H9 (cell line): Measurements from ENCODE around the gene ARFIP1. TPM values are rescaled to one million over a fixed set of nuclear protein-coding genes. Genes with fewer than 3 reads are reported as not detected.

Source experiments
- DNase-seq: peaks from one replicate; pipeline ENCODE4 v3.0.0-alpha.2; 2017
- H2AFZ ChIP-seq: one replicate; pipeline ENCODE4 v1.6.1; 2013; ENCODE audit warnings: mild to moderate bottlenecking, low read length, control low read depth, moderate library complexity
- H2AK5ac ChIP-seq: 2 replicates; pipeline ENCODE4 v1.6.1; 2013; ENCODE audit warnings: low read length, control low read depth, mixed read lengths; ENCODE audit not compliant: insufficient read length
- H2BK120ac ChIP-seq: one replicate; pipeline ENCODE4 v1.6.1; 2013; ENCODE audit warnings: low read depth, mild to moderate bottlenecking, low read length, control low read depth, inconsistent platforms; ENCODE audit not compliant: poor library complexity, severe bottlenecking
- H2BK12ac ChIP-seq: 2 replicates; pipeline ENCODE4 v1.6.1; 2013; ENCODE audit warnings: low read length, control low read depth, mixed read lengths, low read depth; ENCODE audit not compliant: insufficient read length
- H2BK15ac ChIP-seq: 2 replicates; pipeline ENCODE4 v1.6.1; 2013; ENCODE audit warnings: low read depth, low read length, control low read depth
- H2BK20ac ChIP-seq: one replicate; pipeline ENCODE4 v1.6.1; 2013; ENCODE audit warnings: low read depth, mild to moderate bottlenecking, low read length, control low read depth, inconsistent platforms; ENCODE audit not compliant: poor library complexity, severe bottlenecking
- H2BK5ac ChIP-seq: 2 replicates; pipeline ENCODE4 v1.6.1; 2013; ENCODE audit warnings: low read length, control low read depth, mixed read lengths; ENCODE audit not compliant: insufficient read length
- H3K14ac ChIP-seq: 2 replicates; pipeline ENCODE4 v1.6.1; 2013; ENCODE audit warnings: low read length, control low read depth; ENCODE audit not compliant: insufficient read depth
- H3K18ac ChIP-seq: 2 replicates; pipeline ENCODE4 v1.6.1; 2013; ENCODE audit warnings: low read depth, mild to moderate bottlenecking, mixed read lengths, low read length, control low read depth; ENCODE audit not compliant: insufficient read length
- H3K23ac ChIP-seq: 2 replicates; pipeline ENCODE4 v1.6.1; 2013; ENCODE audit warnings: low read length, control low read depth, mixed read lengths, low read depth; ENCODE audit not compliant: insufficient read length
- H3K23me2 ChIP-seq: 2 replicates; pipeline ENCODE4 v1.6.1; 2013; ENCODE audit warnings: low read depth, mild to moderate bottlenecking, mixed read lengths, low read length, control low read depth; ENCODE audit not compliant: insufficient read length, poor library complexity, severe bottlenecking
- H3K27ac ChIP-seq: 2 replicates; pipeline ENCODE4 v1.5.1; 2013; ENCODE audit warnings: low read length, control low read depth, mixed read lengths, low read depth; ENCODE audit not compliant: insufficient read length
- H3K27me3 ChIP-seq: 2 replicates; pipeline ENCODE4 v1.6.1; 2013; ENCODE audit warnings: low read length, control low read depth, inconsistent platforms; ENCODE audit not compliant: insufficient read depth
- H3K4ac ChIP-seq: 2 replicates; pipeline ENCODE4 v1.6.1; 2013; ENCODE audit warnings: low read depth, mild to moderate bottlenecking, control low read depth, inconsistent platforms, low read length, moderate library complexity
- H3K4me1 ChIP-seq: 2 replicates; pipeline ENCODE4 v1.6.1; 2013; ENCODE audit warnings: low read length, control low read depth, inconsistent platforms; ENCODE audit not compliant: insufficient read depth
- H3K4me2 ChIP-seq: 2 replicates; pipeline ENCODE4 v1.6.1; 2013; ENCODE audit warnings: low read length, control low read depth, mixed read lengths; ENCODE audit not compliant: insufficient read length, insufficient read depth
- H3K56ac ChIP-seq: 2 replicates; pipeline ENCODE4 v1.6.1; 2013; ENCODE audit warnings: low read depth, mild to moderate bottlenecking, mixed read lengths, low read length, control low read depth; ENCODE audit not compliant: insufficient read length
- H3K79me1 ChIP-seq: 2 replicates; pipeline ENCODE4 v1.6.1; 2013; ENCODE audit warnings: low read depth, mild to moderate bottlenecking, moderate library complexity, low read length, control low read depth, inconsistent platforms; ENCODE audit not compliant: insufficient read depth, poor library complexity, severe bottlenecking
- H3K79me2 ChIP-seq: 2 replicates; pipeline ENCODE4 v1.6.1; 2013; ENCODE audit warnings: low read length, control low read depth, inconsistent platforms; ENCODE audit not compliant: insufficient read depth
- H3K9ac ChIP-seq: 2 replicates; pipeline ENCODE4 v1.6.1; 2013; ENCODE audit warnings: low read length, control low read depth, mixed read lengths; ENCODE audit not compliant: insufficient read length; ENCODE audit errors: extremely low read depth
- H3K9me3 ChIP-seq: one replicate; pipeline ENCODE4 v1.6.1; 2013; ENCODE audit warnings: low read depth, low read length, inconsistent platforms; ENCODE audit not compliant: control insufficient read depth
- H3T11ph ChIP-seq: one replicate; pipeline ENCODE4 v1.6.1; 2013; ENCODE audit warnings: mild to moderate bottlenecking, low read length, control low read depth, inconsistent platforms
- H4K20me1 ChIP-seq: one replicate; pipeline ENCODE4 v1.6.1; 2013; ENCODE audit not compliant: control insufficient read depth, insufficient read length, insufficient read depth
- H4K5ac ChIP-seq: 2 replicates; pipeline ENCODE4 v1.6.1; 2013; ENCODE audit warnings: low read depth, mild to moderate bottlenecking, mixed read lengths, low read length, control low read depth; ENCODE audit not compliant: insufficient read length
- H4K8ac ChIP-seq: replicated peaks from 2 replicates; pipeline ENCODE4 v1.6.1; 2013; ENCODE audit warnings: low read length, control low read depth, mixed read lengths, low read depth; ENCODE audit not compliant: insufficient read length
- H4K91ac ChIP-seq: 2 replicates; pipeline ENCODE4 v1.6.1; 2013; ENCODE audit warnings: low read depth, mild to moderate bottlenecking, moderate library complexity, mixed read lengths, low read length, control low read depth; ENCODE audit not compliant: insufficient read length
- H3K27ac Mint-ChIP-seq, 3 experiments: 2 replicates in 2 of 3; 3 replicates in 1 of 3; pipeline ENCODE4 v1.8.0; 2020 to 2021; ENCODE audit warnings: mixed read lengths in 3 of 3, mild to moderate bottlenecking in 1 of 3, moderate library complexity in 1 of 3
- H3K27me3 Mint-ChIP-seq: 2 replicates; pipeline ENCODE4 v1.8.0; 2021; ENCODE audit warnings: low read depth, mild to moderate bottlenecking, moderate library complexity, mixed read lengths
- H3K36me3 Mint-ChIP-seq, 3 experiments: 2 replicates in 2 of 3; 3 replicates in 1 of 3; pipeline ENCODE4 v1.8.0; 2020 to 2021; ENCODE audit warnings: low read depth in 3 of 3, mixed read lengths in 3 of 3; ENCODE audit not compliant: insufficient read depth in 1 of 3
- H3K4me1 Mint-ChIP-seq, 2 experiments: 2 replicates each; pipeline ENCODE4 v1.8.0; 2020; ENCODE audit warnings: mixed read lengths in 2 of 2
- H3K4me3 Mint-ChIP-seq, 2 experiments: 2 replicates in 1 of 2; 3 replicates in 1 of 2; pipeline ENCODE4 v1.8.0; 2020 to 2021; ENCODE audit warnings: mild to moderate bottlenecking in 2 of 2, mixed read lengths in 2 of 2, moderate library complexity in 1 of 2
- H3K9me3 Mint-ChIP-seq, 2 experiments: 2 replicates in 1 of 2; 3 replicates in 1 of 2; pipeline ENCODE4 v1.8.0; 2020; ENCODE audit warnings: mild to moderate bottlenecking in 2 of 2, mixed read lengths in 2 of 2, moderate library complexity in 1 of 2
- WGBS: extraction: QIAGEN DNeasy Blood & Tissue Kit; methylation state at CpG from one replicate; pipeline ENCODE4 v1.1.7; 2013; ENCODE audit warnings: missing lambda C conversion rate, low lambda C conversion rate, mixed read lengths; ENCODE audit not compliant: insufficient read length; ENCODE audit errors: extremely low coverage; 5-methylcytosine and 5-hydroxymethylcytosine counted together
- total RNA-seq: library from RNA; stranded (reverse); gene quantifications from 2 replicates; pipeline ENCODE4 v1.2.1, GENCODE V29; 2021
- TF ChIP-seq, protein P1 (sequence below): fragments of 200-600 bp; sonication (generic); conservative IDR thresholded peaks from 3 replicates; pipeline ENCODE4 v1.8.0; 2021; ENCODE audit warnings: antibody characterized with exemption, mild to moderate bottlenecking

Gene ARFIP1
- total RNA-seq, 1 experiment from 2014 or later, result 30.8 TPM

DNA sequence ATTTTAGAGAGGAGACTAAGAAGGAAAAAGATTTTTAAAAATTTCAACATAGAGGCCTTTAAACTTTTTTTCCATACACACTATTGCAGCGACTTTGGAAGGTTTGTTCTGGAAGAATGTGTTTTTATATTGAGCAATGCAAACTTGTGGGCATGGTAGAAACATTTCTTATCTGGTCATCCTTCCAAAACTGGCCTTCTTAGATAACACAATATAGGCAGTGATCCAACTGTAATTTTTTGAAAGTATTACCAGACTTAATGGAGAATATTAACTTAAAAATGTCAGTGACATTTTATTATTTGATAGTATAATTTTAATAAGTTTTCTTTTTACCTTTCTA is 182.0 kb downstream of the ARFIP1 start:
- no peak overlapping the region for H3K18ac ChIP-seq
- H3K9me3 Mint-ChIP-seq, result no peaks in the 10 kb centered on the region
- H2BK120ac ChIP-seq, result no peak overlapping the region
- no peak overlapping the region for H2BK5ac ChIP-seq
- H2AFZ ChIP-seq, result no peak overlapping the region
- no peaks in the 10 kb centered on the region; the same call in 1 of the 2 replicates for H3K4me1 ChIP-seq
- H3K27me3 ChIP-seq, result no peaks in the 10 kb centered on the region
- no peak overlapping the region for H3K56ac ChIP-seq
- H2AK5ac ChIP-seq, result no peak overlapping the region
- H3K4me3 Mint-ChIP-seq, result no peak overlapping the region
- no peak overlapping the region for H4K5ac ChIP-seq
- no peaks in the 10 kb centered on the region for H3K23me2 ChIP-seq
- H4K8ac ChIP-seq, result no peak overlapping the region
- H2BK15ac ChIP-seq, result no peak overlapping the region
- H3K27ac ChIP-seq, result no peak overlapping the region
- H3K14ac ChIP-seq, result no peak overlapping the region
- no peak for DNase-seq
- H4K20me1 ChIP-seq, result no peaks in the 10 kb centered on the region
- H3K27me3 Mint-ChIP-seq, result no peaks in the 10 kb centered on the region
- peaks cover 13 to 17% of the 10 kb centered on the region in 2 experiments for H3K4me1 Mint-ChIP-seq
- WGBS, result no CpG with 5 or more reads among the region's 1 CpG
- peaks cover 22 to 65% (median 28%) of the 10 kb centered on the region in 3 experiments; a peak in 6 of 7 replicates for H3K36me3 Mint-ChIP-seq
- H2BK20ac ChIP-seq, result no peak overlapping the region
- peak overlapping the region in 1 of 3 experiments; percentile 31; a peak in 2 of 7 replicates for H3K27ac Mint-ChIP-seq
- no peak overlapping the region for H3K4me2 ChIP-seq
- H2BK12ac ChIP-seq, result no peak overlapping the region
- no peak overlapping the region for H3K23ac ChIP-seq
- no peak overlapping the region for H3T11ph ChIP-seq
- no peaks in the 10 kb centered on the region for H3K79me2 ChIP-seq
- H3K79me1 ChIP-seq, result peaks cover 5% of the 10 kb centered on the region
- H4K91ac ChIP-seq, result no peak overlapping the region
- H3K9ac ChIP-seq, result no peak overlapping the region
- no peak overlapping the region for H3K4ac ChIP-seq
- no peaks in the 10 kb centered on the region for H3K9me3 ChIP-seq
- TF ChIP-seq, protein P1, sequence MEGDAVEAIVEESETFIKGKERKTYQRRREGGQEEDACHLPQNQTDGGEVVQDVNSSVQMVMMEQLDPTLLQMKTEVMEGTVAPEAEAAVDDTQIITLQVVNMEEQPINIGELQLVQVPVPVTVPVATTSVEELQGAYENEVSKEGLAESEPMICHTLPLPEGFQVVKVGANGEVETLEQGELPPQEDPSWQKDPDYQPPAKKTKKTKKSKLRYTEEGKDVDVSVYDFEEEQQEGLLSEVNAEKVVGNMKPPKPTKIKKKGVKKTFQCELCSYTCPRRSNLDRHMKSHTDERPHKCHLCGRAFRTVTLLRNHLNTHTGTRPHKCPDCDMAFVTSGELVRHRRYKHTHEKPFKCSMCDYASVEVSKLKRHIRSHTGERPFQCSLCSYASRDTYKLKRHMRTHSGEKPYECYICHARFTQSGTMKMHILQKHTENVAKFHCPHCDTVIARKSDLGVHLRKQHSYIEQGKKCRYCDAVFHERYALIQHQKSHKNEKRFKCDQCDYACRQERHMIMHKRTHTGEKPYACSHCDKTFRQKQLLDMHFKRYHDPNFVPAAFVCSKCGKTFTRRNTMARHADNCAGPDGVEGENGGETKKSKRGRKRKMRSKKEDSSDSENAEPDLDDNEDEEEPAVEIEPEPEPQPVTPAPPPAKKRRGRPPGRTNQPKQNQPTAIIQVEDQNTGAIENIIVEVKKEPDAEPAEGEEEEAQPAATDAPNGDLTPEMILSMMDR, result no peak

Other genes with a start within 250 kb of the ARFIP1 start
- 27.1 and 29.5 TPM in 2 replicates for gene FBXW7, start 243.9 kb upstream of the ARFIP1 start, total RNA-seq
- 0.77 and 1.7 TPM in 2 replicates for gene TMEM154, start 100.0 kb upstream of the ARFIP1 start, total RNA-seq
- gene TIGD4, start 224 bp upstream of the ARFIP1 start, total RNA-seq, result 2.0 TPM in 2 replicates
- gene FHDC1, start 156.4 kb downstream of the ARFIP1 start, total RNA-seq, result 19.7 and 19.9 TPM in 2 replicates